ENCODE data around the gene STPG2. TPM values are rescaled to one million over a fixed set of nuclear protein-coding genes. Genes with fewer than 3 reads are reported as not detected.

The STPG2 gene
- total and polyA plus RNA-seq, 4 donors = 0.10 to 0.65 (median 0.33) TPM; not detected in 1

DNA sequence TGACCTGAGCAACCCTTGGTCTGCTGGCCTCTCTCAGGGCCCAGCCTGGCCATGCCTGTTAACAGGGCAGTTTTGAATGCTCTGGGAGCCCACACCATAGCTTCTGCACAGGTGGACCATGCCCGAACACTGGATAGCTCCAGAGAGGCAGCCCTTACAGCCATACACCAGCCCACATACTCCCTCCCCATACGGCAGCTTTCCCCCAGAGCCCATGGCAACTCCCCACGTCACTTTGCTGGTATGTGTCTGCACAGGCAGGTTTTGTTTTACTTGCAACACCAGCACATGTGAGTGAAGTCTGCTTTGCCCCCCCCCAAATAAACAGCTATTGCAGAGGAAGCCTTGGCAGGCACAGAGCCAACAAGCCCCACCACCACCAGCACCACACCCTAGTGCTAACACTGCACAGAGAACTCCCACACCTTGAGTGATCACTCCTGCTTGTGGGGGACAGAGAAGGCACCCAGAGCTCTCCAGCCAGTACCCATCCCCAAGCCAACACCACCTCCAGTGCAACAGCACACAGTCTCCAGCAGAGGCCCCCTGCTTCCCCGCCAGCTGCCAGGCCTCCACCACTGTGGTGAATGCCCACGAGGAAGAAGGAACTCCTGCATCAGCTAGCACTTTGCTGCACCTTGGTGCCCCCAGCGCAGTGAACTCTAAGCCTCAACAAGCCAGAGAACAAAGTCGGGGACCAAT, 87.3 kb downstream of the STPG2 start:
- intact Hi-C loops (cut with DNase I) = no loop called here
- no peaks in the 10 kb centered on the region for H3K9me3 ChIP-seq (ENCODE audit: control insufficient read depth, low read length)
- H3K27me3 ChIP-seq (ENCODE audit: control insufficient read depth in 1 of 2, insufficient read depth in 2 of 2, low read length in 1 of 2) = no peaks in the 10 kb centered on the region
- no peak overlapping the region for H3K27ac ChIP-seq (ENCODE audit: low read depth in 1 of 2, low read length in 2 of 2)
- H3K4me1 ChIP-seq (ENCODE audit: control insufficient read depth in 1 of 2, insufficient read depth in 2 of 2, low read length in 2 of 2) = no peaks in the 10 kb centered on the region
- DNase-seq (peak in 1 of 2 donors; percentile 38), ATAC-seq (ENCODE audit: low FRiP score) (peak; percentile 41)
- no peaks in the 10 kb centered on the region for H3K36me3 ChIP-seq (ENCODE audit: control insufficient read depth in 1 of 2, insufficient read depth in 2 of 2, low read length in 1 of 2)
- 79 to 81% methylated on average over 7 of the region's 7 CpGs for WGBS, 2 donors
- no peak overlapping the region for H3K4me3 ChIP-seq (ENCODE audit: low read length in 2 of 2)

DNA sequence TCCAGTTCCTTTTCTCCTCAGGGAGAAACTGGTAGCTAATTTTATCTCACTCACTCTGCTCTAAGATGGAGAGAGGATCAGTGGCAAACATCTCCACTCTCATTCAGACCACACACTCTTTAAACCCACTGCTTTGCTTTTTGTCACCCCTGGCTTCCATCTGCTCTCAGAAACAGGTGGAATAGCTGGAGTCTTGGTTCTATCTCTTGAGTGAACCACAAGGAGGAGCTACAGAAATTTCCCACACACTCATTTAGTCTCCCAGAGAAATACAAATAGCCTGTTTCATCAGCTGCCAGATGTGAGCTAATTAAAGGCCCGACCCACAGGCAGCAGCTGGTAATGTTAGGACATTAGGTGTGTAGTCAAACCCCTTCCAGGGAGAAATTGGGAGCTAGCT, 96.6 kb downstream of the STPG2 start:
- ATAC-seq (ENCODE audit: low FRiP score) (no peak), DNase-seq (no peak)
- H3K36me3 ChIP-seq (ENCODE audit: control insufficient read depth in 1 of 2, insufficient read depth in 2 of 2, low read length in 1 of 2) = no peaks in the 10 kb centered on the region
- H3K27me3 ChIP-seq (ENCODE audit: control insufficient read depth in 1 of 2, insufficient read depth in 2 of 2, low read length in 1 of 2) = no peaks in the 10 kb centered on the region
- H3K9me3 ChIP-seq (ENCODE audit: control insufficient read depth, low read length) = peaks cover 1% of the 10 kb centered on the region
- H3K4me1 ChIP-seq (ENCODE audit: control insufficient read depth in 1 of 2, insufficient read depth in 2 of 2, low read length in 2 of 2) = no peaks in the 10 kb centered on the region
- 59 to 68% methylated on average over 1 of the region's 1 CpG for WGBS, 2 donors
- H3K4me3 ChIP-seq (ENCODE audit: low read length in 2 of 2) = no peak overlapping the region
- intact Hi-C loops (cut with DNase I) = no loop called here
- H3K27ac ChIP-seq (ENCODE audit: low read depth in 1 of 2, low read length in 2 of 2) = no peak overlapping the region

DNA sequence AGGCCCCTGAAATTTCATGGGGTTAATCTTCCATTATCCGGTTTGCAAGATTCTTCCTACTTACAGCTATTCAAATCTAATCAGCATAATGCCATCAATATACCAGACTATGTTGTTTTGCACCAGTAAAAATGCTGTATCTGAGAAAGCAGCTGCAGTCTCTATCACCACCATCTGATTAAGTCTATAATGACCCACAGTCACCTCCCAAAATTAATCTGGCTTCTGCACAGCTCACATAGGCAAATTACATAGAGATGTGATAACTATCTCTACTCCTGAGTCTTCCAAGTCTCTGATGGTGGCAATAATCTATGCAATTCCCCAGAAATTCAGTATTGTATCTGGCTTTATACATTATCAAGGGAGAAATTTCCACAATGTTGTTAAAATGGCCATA, 113.2 kb downstream of the STPG2 start:
- ATAC-seq (ENCODE audit: low FRiP score) (no peak), DNase-seq (no peak)
- intact Hi-C loops (cut with DNase I) = no loop called here
- Histone ChIP-seq H3K4me3 (ENCODE audit: low read length in 2 of 2) (no peak overlapping the region), H3K27ac (ENCODE audit: low read depth in 1 of 2, low read length in 2 of 2) (no peak overlapping the region), H3K4me1 (ENCODE audit: control insufficient read depth in 1 of 2, insufficient read depth in 2 of 2, low read length in 2 of 2) (no peaks in the 10 kb centered on the region), H3K27me3 (ENCODE audit: control insufficient read depth in 1 of 2, insufficient read depth in 2 of 2, low read length in 1 of 2) (no peaks in the 10 kb centered on the region), H3K36me3 (ENCODE audit: control insufficient read depth in 1 of 2, insufficient read depth in 2 of 2, low read length in 1 of 2) (no peaks in the 10 kb centered on the region), H3K9me3 (ENCODE audit: control insufficient read depth, low read length) (no peaks in the 10 kb centered on the region)
- WGBS, 2 donors = 68 to 74% methylated on average over 1 of the region's 1 CpG

DNA sequence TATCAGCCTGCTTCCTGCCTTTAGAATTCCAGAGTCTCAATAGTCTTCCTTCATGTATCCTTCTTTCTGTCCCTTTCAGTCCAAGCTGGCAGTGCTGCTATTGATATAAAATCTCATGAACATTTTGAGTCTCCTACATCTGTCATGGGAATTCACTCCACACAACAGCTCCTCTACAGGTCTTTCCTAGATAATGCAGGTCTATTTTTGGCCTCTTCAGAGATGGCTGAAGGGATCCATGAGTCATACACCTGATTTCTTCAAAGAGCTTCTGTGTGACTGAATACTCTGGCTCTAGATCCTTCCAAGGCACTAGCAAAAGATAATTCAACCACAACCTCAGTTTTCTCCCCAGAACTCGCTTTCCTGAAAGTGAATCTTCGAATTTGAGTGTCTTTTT, 115.4 kb downstream of the STPG2 start:
- no peaks in the 10 kb centered on the region for H3K4me1 ChIP-seq (ENCODE audit: control insufficient read depth in 1 of 2, insufficient read depth in 2 of 2, low read length in 2 of 2)
- H3K27ac ChIP-seq (ENCODE audit: low read depth in 1 of 2, low read length in 2 of 2) = no peak overlapping the region
- H3K9me3 ChIP-seq (ENCODE audit: control insufficient read depth, low read length) = no peaks in the 10 kb centered on the region
- intact Hi-C loops (cut with DNase I) = no loop called here
- WGBS, 2 donors = 64 to 69% methylated on average over 2 of the region's 2 CpGs
- no peak for ATAC-seq (ENCODE audit: low FRiP score)
- no peaks in the 10 kb centered on the region for H3K36me3 ChIP-seq (ENCODE audit: control insufficient read depth in 1 of 2, insufficient read depth in 2 of 2, low read length in 1 of 2)
- DNase-seq = no peak
- H3K4me3 ChIP-seq (ENCODE audit: low read length in 2 of 2) = no peak overlapping the region
- no peaks in the 10 kb centered on the region for H3K27me3 ChIP-seq (ENCODE audit: control insufficient read depth in 1 of 2, insufficient read depth in 2 of 2, low read length in 1 of 2)

DNA sequence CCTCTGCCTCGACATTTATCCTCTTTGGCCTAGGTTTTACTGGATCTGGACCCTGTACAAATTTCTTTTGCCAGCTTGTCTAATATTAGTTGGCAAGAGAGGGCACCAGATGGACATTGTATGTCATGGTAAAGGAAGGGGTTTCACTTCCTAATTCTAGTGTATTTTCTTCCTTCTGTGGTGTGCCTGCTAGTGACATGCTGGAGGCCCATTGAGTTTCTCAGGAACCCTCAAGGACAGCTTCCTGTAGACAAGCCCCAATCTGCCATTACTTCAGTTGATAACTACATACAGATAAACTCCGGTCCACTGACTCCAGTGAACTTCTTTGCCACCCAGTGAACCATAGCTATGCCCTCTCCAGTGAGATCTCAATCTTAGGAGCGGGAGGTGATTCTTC, 116.9 kb downstream of the STPG2 start:
- ATAC-seq (ENCODE audit: low FRiP score) (no peak), DNase-seq (no peak)
- Histone ChIP-seq H3K4me3 (ENCODE audit: low read length in 2 of 2) (no peak overlapping the region), H3K9me3 (ENCODE audit: control insufficient read depth, low read length) (no peaks in the 10 kb centered on the region), H3K27ac (ENCODE audit: low read depth in 1 of 2, low read length in 2 of 2) (no peak overlapping the region), H3K27me3 (ENCODE audit: control insufficient read depth in 1 of 2, insufficient read depth in 2 of 2, low read length in 1 of 2) (no peaks in the 10 kb centered on the region), H3K4me1 (ENCODE audit: control insufficient read depth in 1 of 2, insufficient read depth in 2 of 2, low read length in 2 of 2) (no peaks in the 10 kb centered on the region), H3K36me3 (ENCODE audit: control insufficient read depth in 1 of 2, insufficient read depth in 2 of 2, low read length in 1 of 2) (no peaks in the 10 kb centered on the region)
- intact Hi-C loops (cut with DNase I) = no loop called here
- 85% methylated on average over 3 of the region's 3 CpGs for WGBS, 2 donors

DNA sequence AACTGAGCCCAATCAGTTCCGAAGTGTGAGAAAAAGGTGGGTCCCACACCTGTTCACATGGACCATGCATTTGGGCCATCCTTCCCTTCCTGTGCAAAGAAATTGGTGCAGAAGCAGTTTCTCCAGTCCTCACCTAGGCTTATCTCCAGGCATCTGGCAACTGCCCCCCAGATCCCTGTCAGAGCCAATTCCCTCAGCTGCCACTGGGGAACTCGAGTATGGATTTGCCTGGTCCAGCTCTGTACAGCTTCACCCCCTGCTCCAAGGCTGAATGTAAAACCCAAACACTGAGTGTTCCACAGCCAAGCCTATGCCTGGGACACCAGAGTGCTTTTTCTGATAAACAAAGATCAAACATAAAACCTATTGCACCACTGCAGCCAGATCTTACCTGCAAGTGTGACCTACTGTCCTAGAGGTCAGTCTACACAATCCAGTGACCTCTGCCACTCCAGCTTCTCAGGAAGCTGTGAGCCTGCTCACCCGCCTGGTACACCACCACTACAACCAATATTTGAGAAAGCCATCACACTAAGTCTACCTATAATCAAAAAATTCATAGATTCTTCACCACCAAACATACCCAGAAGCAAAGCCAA, 136.4 kb downstream of the STPG2 start:
- H3K27me3 ChIP-seq (ENCODE audit: control insufficient read depth in 1 of 2, insufficient read depth in 2 of 2, low read length in 1 of 2) = no peaks in the 10 kb centered on the region
- H3K9me3 ChIP-seq (ENCODE audit: control insufficient read depth, low read length) = no peaks in the 10 kb centered on the region
- WGBS, 2 donors = 68 to 77% methylated on average over 3 of the region's 3 CpGs
- intact Hi-C loops (cut with DNase I) = loop anchor here in 1 of 2 donors (10.0 kb wide), 1 partner anchor 58 kb away; no protein-coding TSS in a partner anchor
- H3K4me3 ChIP-seq (ENCODE audit: low read length in 2 of 2) = no peak overlapping the region
- ATAC-seq (ENCODE audit: low FRiP score) (no peak), DNase-seq (no peak)
- H3K36me3 ChIP-seq (ENCODE audit: control insufficient read depth in 1 of 2, insufficient read depth in 2 of 2, low read length in 1 of 2) = no peaks in the 10 kb centered on the region
- no peaks in the 10 kb centered on the region for H3K4me1 ChIP-seq (ENCODE audit: control insufficient read depth in 1 of 2, insufficient read depth in 2 of 2, low read length in 2 of 2)
- no peak overlapping the region for H3K27ac ChIP-seq (ENCODE audit: low read depth in 1 of 2, low read length in 2 of 2)

DNA sequence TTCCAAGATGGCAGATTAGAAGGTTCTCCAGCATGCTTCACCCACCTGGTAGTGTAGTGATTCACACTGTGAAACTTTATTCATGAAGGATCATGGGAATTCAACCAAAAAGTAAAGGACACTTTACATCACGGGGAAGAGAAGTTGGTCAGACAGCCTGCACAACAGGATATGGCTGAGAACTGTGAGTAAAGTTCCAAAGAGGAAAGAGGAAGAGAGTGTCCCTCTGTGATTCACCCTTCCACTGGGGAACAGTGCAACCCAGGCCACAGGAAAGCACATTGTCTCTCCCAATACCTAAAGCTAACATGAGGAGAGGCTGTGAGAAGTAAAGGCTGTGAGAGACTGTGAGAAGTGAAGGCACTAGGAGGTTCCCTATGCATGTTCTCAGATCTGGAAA, 137.2 kb downstream of the STPG2 start:
- Histone ChIP-seq H3K27me3 (ENCODE audit: control insufficient read depth in 1 of 2, insufficient read depth in 2 of 2, low read length in 1 of 2) (no peaks in the 10 kb centered on the region), H3K36me3 (ENCODE audit: control insufficient read depth in 1 of 2, insufficient read depth in 2 of 2, low read length in 1 of 2) (no peaks in the 10 kb centered on the region), H3K27ac (ENCODE audit: low read depth in 1 of 2, low read length in 2 of 2) (no peak overlapping the region), H3K4me3 (ENCODE audit: low read length in 2 of 2) (no peak overlapping the region), H3K9me3 (ENCODE audit: control insufficient read depth, low read length) (no peaks in the 10 kb centered on the region), H3K4me1 (ENCODE audit: control insufficient read depth in 1 of 2, insufficient read depth in 2 of 2, low read length in 2 of 2) (no peaks in the 10 kb centered on the region)
- DNase-seq = no peak
- intact Hi-C loops (cut with DNase I) = loop anchor here in 1 of 2 donors (10.0 kb wide), 1 partner anchor 59 kb away; no protein-coding TSS in a partner anchor
- WGBS, 2 donors = 88% methylated on average over 1 of the region's 1 CpG
- no peak for ATAC-seq (ENCODE audit: low FRiP score)

DNA sequence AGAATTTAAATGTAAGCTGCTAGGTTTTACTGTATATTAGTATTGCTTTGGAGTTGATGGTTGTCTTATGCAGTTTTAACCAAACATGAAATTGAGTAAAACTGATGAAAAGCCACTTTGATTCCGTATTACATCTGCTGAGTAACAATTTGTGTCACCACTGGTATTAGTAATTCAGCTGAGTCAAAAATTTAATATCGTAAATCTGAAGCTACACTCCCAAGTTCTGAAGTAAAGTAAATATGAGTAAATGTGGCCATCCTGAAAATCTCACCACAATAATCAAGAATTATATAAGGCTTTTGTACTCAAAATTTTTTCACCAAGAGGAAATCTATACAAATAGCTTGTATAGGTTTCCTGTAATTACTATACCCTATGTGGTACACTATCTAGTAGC, 142.3 kb downstream of the STPG2 start:
- DNase-seq (no peak), ATAC-seq (ENCODE audit: low FRiP score) (no peak)
- intact Hi-C loops (cut with DNase I) = loop anchor here in 1 of 2 donors (10.0 kb wide), 1 partner anchor 64 kb away; no protein-coding TSS in a partner anchor
- no peaks in the 10 kb centered on the region for H3K4me1 ChIP-seq (ENCODE audit: control insufficient read depth in 1 of 2, insufficient read depth in 2 of 2, low read length in 2 of 2)
- no peak overlapping the region for H3K27ac ChIP-seq (ENCODE audit: low read depth in 1 of 2, low read length in 2 of 2)
- H3K27me3 ChIP-seq (ENCODE audit: control insufficient read depth in 1 of 2, insufficient read depth in 2 of 2, low read length in 1 of 2) = no peaks in the 10 kb centered on the region
- no peak overlapping the region for H3K4me3 ChIP-seq (ENCODE audit: low read length in 2 of 2)
- H3K36me3 ChIP-seq (ENCODE audit: control insufficient read depth in 1 of 2, insufficient read depth in 2 of 2, low read length in 1 of 2) = no peaks in the 10 kb centered on the region
- H3K9me3 ChIP-seq (ENCODE audit: control insufficient read depth, low read length) = peaks cover 2% of the 10 kb centered on the region
- 74 to 80% methylated on average over 2 of the region's 2 CpGs for WGBS, 2 donors

DNA sequence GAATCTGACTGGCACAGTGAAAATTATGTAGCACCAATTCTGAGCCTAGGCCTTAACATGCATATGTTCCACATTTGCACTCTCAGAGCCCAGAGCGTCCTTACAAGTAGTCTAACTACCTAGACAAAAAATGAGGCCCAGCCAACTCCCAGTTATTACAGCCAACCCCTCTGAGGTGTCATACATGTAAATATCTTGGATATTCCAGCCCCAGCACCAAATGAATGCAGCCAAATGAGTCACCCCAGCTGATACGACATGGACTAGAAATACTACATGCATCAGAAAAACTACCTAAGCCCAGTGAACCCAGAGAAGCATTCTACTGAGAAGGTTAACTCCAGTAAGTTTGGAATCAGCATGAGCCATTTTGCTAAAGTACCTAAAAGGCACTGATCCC, 145.1 kb downstream of the STPG2 start:
- ATAC-seq (ENCODE audit: low FRiP score) (no peak), DNase-seq (no peak)
- Histone ChIP-seq H3K4me1 (ENCODE audit: control insufficient read depth in 1 of 2, insufficient read depth in 2 of 2, low read length in 2 of 2) (no peaks in the 10 kb centered on the region), H3K4me3 (ENCODE audit: low read length in 2 of 2) (no peak overlapping the region), H3K27ac (ENCODE audit: low read depth in 1 of 2, low read length in 2 of 2) (no peak overlapping the region), H3K9me3 (ENCODE audit: control insufficient read depth, low read length) (peaks cover 5% of the 10 kb centered on the region), H3K36me3 (ENCODE audit: control insufficient read depth in 1 of 2, insufficient read depth in 2 of 2, low read length in 1 of 2) (no peaks in the 10 kb centered on the region), H3K27me3 (ENCODE audit: control insufficient read depth in 1 of 2, insufficient read depth in 2 of 2, low read length in 1 of 2) (no peaks in the 10 kb centered on the region)
- intact Hi-C loops (cut with DNase I) = no loop called here
- WGBS, 2 donors = 78 to 80% methylated on average over 2 of the region's 2 CpGs
